Mesenchymal stem cell (in vitro differentiated cells and primary cell): ENCODE measurements around the gene KCTD21.

Source experiments
- DNase-seq: peaks from one replicate; pipeline ENCODE4 v3.0.0-alpha.2; 2013
- H2AFZ ChIP-seq: one replicate; pipeline ENCODE4 v1.6.1; 2013; ENCODE audit warnings: low read depth, mild to moderate bottlenecking, control low read depth, inconsistent platforms, low read length, moderate library complexity
- H2AK5ac ChIP-seq: 2 replicates; pipeline ENCODE4 v1.6.1; 2013; ENCODE audit warnings: low read length, moderate library complexity, mild to moderate bottlenecking, inconsistent platforms; ENCODE audit not compliant: severe bottlenecking
- H2BK120ac ChIP-seq: one replicate; pipeline ENCODE4 v1.6.1; 2013; ENCODE audit warnings: low read depth, mild to moderate bottlenecking, inconsistent platforms, low read length, moderate library complexity
- H2BK12ac ChIP-seq, 2 experiments: one replicate each; pipeline ENCODE4 v1.6.1; 2013; ENCODE audit warnings: inconsistent platforms in 2 of 2, low read length in 2 of 2, mild to moderate bottlenecking in 2 of 2, moderate library complexity in 2 of 2, control low read depth in 1 of 2
- H2BK15ac ChIP-seq: one replicate; pipeline ENCODE4 v1.6.1; 2013; ENCODE audit warnings: mild to moderate bottlenecking, low read depth, inconsistent platforms; ENCODE audit not compliant: poor library complexity, severe bottlenecking
- H2BK5ac ChIP-seq: 2 replicates; pipeline ENCODE4 v1.6.1; 2013; ENCODE audit warnings: low read depth, mild to moderate bottlenecking, low read length, control low read depth, inconsistent platforms; ENCODE audit not compliant: poor library complexity, severe bottlenecking
- H3K14ac ChIP-seq, 2 experiments: one replicate each; pipeline ENCODE4 v1.6.1; 2013; ENCODE audit warnings: inconsistent platforms in 2 of 2, low read length in 2 of 2, control low read depth in 1 of 2, mild to moderate bottlenecking in 1 of 2, moderate library complexity in 1 of 2
- H3K18ac ChIP-seq, 2 experiments: one replicate each; pipeline ENCODE4 v1.6.1; 2013; ENCODE audit warnings: inconsistent platforms in 2 of 2, low read length in 2 of 2, control low read depth in 1 of 2, low read depth in 1 of 2, mild to moderate bottlenecking in 1 of 2
- H3K23ac ChIP-seq, 2 experiments: one replicate each; pipeline ENCODE4 v1.6.1; 2013; ENCODE audit warnings: inconsistent platforms in 2 of 2, low read length in 2 of 2, mild to moderate bottlenecking in 2 of 2, moderate library complexity in 2 of 2, control low read depth in 1 of 2
- H3K27ac ChIP-seq: 2 replicates; pipeline ENCODE4 v1.5.1; 2013; ENCODE audit warnings: mild to moderate bottlenecking, moderate library complexity, low read length, control low read depth, inconsistent platforms; ENCODE audit not compliant: poor library complexity, severe bottlenecking
- H3K27me3 ChIP-seq, 2 experiments: 2 replicates each; pipeline versions ENCODE4 v1.6.1 to v1.7.0; 2013; ENCODE audit warnings: low read length in 2 of 2, mild to moderate bottlenecking in 2 of 2, moderate library complexity in 2 of 2, control low read depth in 1 of 2, inconsistent platforms in 1 of 2; ENCODE audit not compliant: control insufficient read depth in 1 of 2, insufficient read depth in 1 of 2
- H3K36me3 ChIP-seq, 2 experiments: 2 replicates each; pipeline versions ENCODE4 v1.6.1 to v1.7.0; 2013; ENCODE audit warnings: low read length in 2 of 2, control low read depth in 1 of 2, inconsistent platforms in 1 of 2, low read depth in 1 of 2, mild to moderate bottlenecking in 1 of 2; ENCODE audit not compliant: insufficient read depth in 2 of 2, control insufficient read depth in 1 of 2
- H3K4ac ChIP-seq, 2 experiments: one replicate each; pipeline ENCODE4 v1.6.1; 2013; ENCODE audit warnings: inconsistent platforms in 2 of 2, low read length in 2 of 2, mild to moderate bottlenecking in 2 of 2, moderate library complexity in 2 of 2, control low read depth in 1 of 2, low read depth in 1 of 2
- H3K4me1 ChIP-seq: 2 replicates; pipeline ENCODE4 v1.6.1; 2013; ENCODE audit warnings: low read depth, low read length, control low read depth; ENCODE audit not compliant: control insufficient read depth, insufficient read depth
- H3K4me2 ChIP-seq: 2 replicates; pipeline ENCODE4 v1.6.1; 2013; ENCODE audit warnings: low read length, mild to moderate bottlenecking, inconsistent platforms; ENCODE audit not compliant: poor library complexity, severe bottlenecking
- H3K4me3 ChIP-seq, 2 experiments: 2 replicates each; pipeline versions ENCODE4 v1.5.1 to v1.7.0; 2013; ENCODE audit warnings: low read length in 2 of 2, mild to moderate bottlenecking in 2 of 2, control low read depth in 1 of 2, low read depth in 1 of 2; ENCODE audit not compliant: insufficient read depth in 1 of 2
- H3K79me1 ChIP-seq: replicated peaks from 2 replicates; pipeline ENCODE4 v1.6.1; 2013; ENCODE audit warnings: mild to moderate bottlenecking, control low read depth, low read length, inconsistent platforms; ENCODE audit not compliant: poor library complexity, severe bottlenecking
- H3K9ac ChIP-seq: 2 replicates; pipeline ENCODE4 v1.7.0; 2013; ENCODE audit warnings: mild to moderate bottlenecking, low read length, moderate library complexity
- H3K9me3 ChIP-seq: 2 replicates; pipeline ENCODE4 v1.7.0; 2013; ENCODE audit warnings: mild to moderate bottlenecking, low read length; ENCODE audit not compliant: control insufficient read depth
- H4K8ac ChIP-seq: one replicate; pipeline ENCODE4 v1.6.1; 2013; ENCODE audit warnings: inconsistent platforms, mild to moderate bottlenecking, low read length, moderate library complexity
- H4K91ac ChIP-seq: one replicate; pipeline ENCODE4 v1.6.1; 2013; ENCODE audit warnings: mild to moderate bottlenecking, low read length, inconsistent platforms
- WGBS: methylation state at CpG from one replicate; pipeline ENCODE4 v1.1.7; 2013; ENCODE audit warnings: mixed read lengths; 5-methylcytosine and 5-hydroxymethylcytosine counted together

Gene KCTD21

DNA sequence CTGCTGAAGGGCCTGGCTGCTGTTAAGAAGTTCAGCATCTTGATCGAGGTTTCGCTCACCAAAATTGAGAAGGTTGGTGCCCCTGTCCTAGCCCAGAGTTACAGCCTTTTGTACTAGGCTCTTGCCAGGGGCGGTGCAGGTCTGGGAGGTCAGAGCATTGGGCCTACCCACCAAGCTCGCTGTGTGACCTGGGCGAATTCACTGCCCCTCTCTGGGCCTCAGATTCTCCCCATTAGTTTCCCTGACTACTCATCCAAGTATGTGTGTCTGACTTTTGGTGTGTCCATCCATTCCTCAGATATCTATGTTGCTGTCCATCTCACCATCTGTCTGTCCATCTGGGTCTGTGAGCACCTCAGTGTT lies 11.2 kb upstream of the KCTD21 start:
- Histone ChIP-seq H3K9me3 (no peaks in the 10 kb centered on the region), H3K4ac (no peak overlapping the region), H3K4me3 (no peak overlapping the region), H2BK15ac (no peak overlapping the region), H3K27ac (no peak overlapping the region), H3K36me3 (peaks cover 63 to 67% of the 10 kb centered on the region in 2 experiments), H2AK5ac (no peak overlapping the region), H3K79me1 (peaks cover 60% of the 10 kb centered on the region), H2BK5ac (no peak overlapping the region), H2AFZ (no peak overlapping the region), H2BK120ac (no peak overlapping the region), H2BK12ac (no peak overlapping the region), H3K23ac (no peak overlapping the region), H3K4me2 (no peak overlapping the region), H4K8ac (peak overlapping the region; percentile 56), H4K91ac (no peak overlapping the region), H3K4me1 (peaks cover 2% of the 10 kb centered on the region), H3K9ac (no peak overlapping the region), H3K27me3 (no peaks in the 10 kb centered on the region), H3K18ac (no peak overlapping the region), H3K14ac (no peak overlapping the region)
- no peak for DNase-seq
- 98% methylated on average over 5 of the region's 5 CpGs for WGBS

DNA sequence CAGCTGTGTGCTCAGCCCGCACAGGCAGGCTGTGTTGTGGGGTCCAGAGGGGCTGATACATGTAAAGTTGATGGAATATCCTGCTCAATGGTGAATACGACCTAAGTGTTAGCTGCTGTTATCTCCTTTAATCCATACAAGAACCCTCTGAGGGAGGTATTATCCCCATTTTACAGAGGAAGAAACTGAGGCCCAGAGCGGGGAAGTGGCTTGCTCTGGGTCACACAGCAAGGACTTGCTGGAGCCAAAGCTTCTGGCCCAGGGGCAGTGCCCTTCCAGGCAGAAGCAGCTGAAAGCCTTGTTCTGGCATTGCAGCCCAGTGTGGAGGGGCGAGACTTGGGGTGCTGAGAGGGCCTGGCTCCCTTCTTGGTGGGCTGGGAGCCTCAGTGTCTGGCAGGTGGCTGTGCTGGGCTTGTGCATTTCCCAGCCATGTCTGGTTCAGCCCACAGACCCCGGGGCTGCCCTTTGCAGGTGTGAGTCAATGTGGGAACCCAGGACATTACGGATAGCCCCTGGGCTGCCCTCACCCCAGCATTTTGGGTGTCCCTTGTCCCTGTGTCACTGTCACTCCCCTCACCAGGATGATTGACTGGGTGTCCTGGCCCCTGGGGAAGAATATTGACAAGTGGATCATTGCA lies 10.7 kb upstream of the KCTD21 start:
- no peaks in the 10 kb centered on the region for H3K27me3 ChIP-seq
- peaks cover 5% of the 10 kb centered on the region for H3K4me1 ChIP-seq
- H3K27ac ChIP-seq = no peak overlapping the region
- peak overlapping the region in 1 of 2 experiments; percentile 9 for H3K14ac ChIP-seq
- no peak overlapping the region for H4K8ac ChIP-seq
- H3K79me1 ChIP-seq = peaks cover 60% of the 10 kb centered on the region
- no peak overlapping the region for H3K23ac ChIP-seq
- no peaks in the 10 kb centered on the region for H3K9me3 ChIP-seq
- no peak overlapping the region for H2AFZ ChIP-seq
- H2BK120ac ChIP-seq = no peak overlapping the region
- no peak overlapping the region for H2BK12ac ChIP-seq
- peaks cover 64 to 65% of the 10 kb centered on the region in 2 experiments for H3K36me3 ChIP-seq
- no peak overlapping the region for H2AK5ac ChIP-seq
- H3K18ac ChIP-seq = no peak overlapping the region
- H3K4me3 ChIP-seq = no peak overlapping the region
- no peak overlapping the region for H3K9ac ChIP-seq
- 93% methylated on average over 5 of the region's 6 CpGs for WGBS
- H3K4ac ChIP-seq = no peak overlapping the region
- no peak overlapping the region for H4K91ac ChIP-seq
- no peak overlapping the region for H2BK5ac ChIP-seq
- no peak for DNase-seq
- H3K4me2 ChIP-seq = no peak overlapping the region
- no peak overlapping the region for H2BK15ac ChIP-seq

DNA sequence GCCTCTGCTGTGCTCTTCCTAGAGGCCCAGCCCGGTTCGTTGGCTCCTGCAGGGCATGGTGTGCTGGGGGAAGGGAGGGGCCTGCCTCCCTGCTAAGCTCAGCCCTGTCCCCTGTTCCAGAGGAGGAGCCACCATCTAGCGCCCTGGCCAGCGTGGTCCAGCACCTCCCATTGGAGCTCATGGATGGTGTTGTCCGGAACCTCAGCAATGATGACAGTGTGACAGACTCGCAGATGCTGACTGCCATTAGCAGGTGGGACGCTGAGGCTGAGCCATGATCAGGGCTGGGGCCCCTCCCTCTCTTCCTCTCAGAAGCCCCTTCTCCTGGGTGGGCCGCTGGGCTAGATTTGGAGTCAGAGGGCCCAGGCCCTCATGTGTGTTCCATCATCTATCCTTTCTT lies 9.4 kb upstream of the KCTD21 start:
- Histone ChIP-seq H3K9ac (no peak overlapping the region), H3K4me3 (no peak overlapping the region), H4K91ac (no peak overlapping the region), H2BK5ac (no peak overlapping the region), H2BK120ac (no peak overlapping the region), H3K18ac (no peak overlapping the region), H3K27me3 (no peaks in the 10 kb centered on the region), H2BK15ac (no peak overlapping the region), H3K14ac (no peak overlapping the region), H3K36me3 (peaks cover 60 to 66% of the 10 kb centered on the region in 2 experiments), H2AK5ac (no peak overlapping the region), H3K27ac (no peak overlapping the region), H3K79me1 (peaks cover 64% of the 10 kb centered on the region), H3K4me2 (no peak overlapping the region), H2AFZ (no peak overlapping the region), H2BK12ac (no peak overlapping the region), H3K4ac (no peak overlapping the region), H3K9me3 (no peaks in the 10 kb centered on the region), H3K23ac (no peak overlapping the region), H4K8ac (no peak overlapping the region), H3K4me1 (peaks cover 8% of the 10 kb centered on the region)
- 91% methylated on average over 8 of the region's 8 CpGs for WGBS
- no peak for DNase-seq

GRCh38 chr11:78196661-78197091 lies 8.2 kb upstream of the KCTD21 start:
- Histone ChIP-seq H3K4me2 (no peak overlapping the region), H3K9ac (no peak overlapping the region), H2AFZ (no peak overlapping the region), H3K14ac (no peak overlapping the region), H2BK120ac (no peak overlapping the region), H3K9me3 (no peaks in the 10 kb centered on the region), H2BK12ac (no peak overlapping the region), H3K36me3 (peaks cover 55 to 60% of the 10 kb centered on the region in 2 experiments), H2BK15ac (no peak overlapping the region), H2BK5ac (no peak overlapping the region), H3K18ac (no peak overlapping the region), H3K23ac (no peak overlapping the region), H3K79me1 (peaks cover 69% of the 10 kb centered on the region), H3K4me1 (peaks cover 10% of the 10 kb centered on the region), H4K8ac (no peak overlapping the region), H3K4ac (no peak overlapping the region), H2AK5ac (no peak overlapping the region), H4K91ac (no peak overlapping the region), H3K27ac (no peak overlapping the region), H3K27me3 (no peaks in the 10 kb centered on the region), H3K4me3 (no peak overlapping the region)
- 98% methylated on average over 40 of the region's 40 CpGs for WGBS
- DNase-seq = no peak
